ENCODE data around the gene PIGB.
A peak's percentile ranks its signal among the peaks of the same experiment; 100 is the strongest.
"Not testable (repeated sequence)": the region's sequence is repeated elsewhere in the genome, so short reads cannot be mapped to it uniquely, and the experiment has no call there.

The PIGB gene

DNA sequence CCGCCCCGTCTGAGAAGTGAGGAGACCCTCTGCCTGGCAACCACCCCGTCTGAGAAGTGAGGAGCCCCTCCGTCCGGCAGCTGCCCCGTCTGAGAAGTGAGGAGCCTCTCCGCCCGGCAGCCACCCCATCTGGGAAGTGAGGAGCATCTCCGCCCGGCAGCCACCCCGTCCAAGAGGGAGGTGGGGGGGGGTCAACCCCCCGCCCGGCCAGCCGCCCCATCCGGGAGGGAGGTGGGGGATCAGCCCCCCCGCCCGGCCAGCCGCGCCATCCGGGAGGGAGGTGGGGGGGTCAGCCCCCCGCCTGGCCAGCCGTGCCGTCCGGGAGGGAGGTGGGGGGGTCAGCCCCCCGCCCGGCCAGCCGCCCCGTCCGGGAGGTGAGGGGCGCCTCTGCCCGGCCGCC lies 16.2 kb upstream of the PIGB start:
- DNase-seq: not testable (repeated sequence)

- DNase-seq: no peak
Measured at GRCh38 chr15:55319537-55320237, 665 bp downstream of the PIGB start.

DNA sequence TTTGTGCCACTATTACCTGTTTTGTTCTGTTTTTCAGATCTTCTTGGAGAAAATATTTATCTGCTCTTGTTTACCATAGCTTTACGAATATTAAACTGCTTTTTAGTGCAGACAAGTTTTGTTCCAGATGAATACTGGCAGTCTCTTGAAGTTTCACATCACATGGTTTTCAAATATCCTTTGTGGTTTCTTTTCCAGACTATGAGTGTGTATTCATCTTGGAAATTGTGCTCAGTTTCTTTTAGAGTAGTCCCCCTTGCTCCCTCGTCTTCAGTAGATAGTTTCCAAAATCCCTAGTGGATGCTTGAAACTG lies 1.2 kb downstream of the PIGB start:
- no peak for DNase-seq

DNA sequence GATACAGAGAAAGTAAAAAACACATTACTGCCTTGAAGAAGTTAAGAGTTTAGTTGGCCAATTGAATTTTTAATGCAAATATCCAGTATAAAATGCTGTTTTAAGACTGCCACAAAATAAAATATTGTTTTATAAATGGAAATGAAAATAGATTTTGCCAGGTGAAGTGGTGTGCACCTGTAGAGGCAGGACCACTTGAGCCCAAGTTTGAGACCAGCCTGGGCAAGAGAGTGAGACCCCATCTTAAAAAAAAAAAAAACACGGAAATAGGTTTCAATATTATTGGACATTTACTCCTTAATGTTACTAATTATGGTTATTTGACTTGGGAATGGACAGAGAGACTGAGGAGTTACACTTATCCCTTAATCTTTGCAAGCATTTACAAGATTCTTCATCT lies 1.9 kb downstream of the PIGB start:
- DNase-seq: no peak

DNA sequence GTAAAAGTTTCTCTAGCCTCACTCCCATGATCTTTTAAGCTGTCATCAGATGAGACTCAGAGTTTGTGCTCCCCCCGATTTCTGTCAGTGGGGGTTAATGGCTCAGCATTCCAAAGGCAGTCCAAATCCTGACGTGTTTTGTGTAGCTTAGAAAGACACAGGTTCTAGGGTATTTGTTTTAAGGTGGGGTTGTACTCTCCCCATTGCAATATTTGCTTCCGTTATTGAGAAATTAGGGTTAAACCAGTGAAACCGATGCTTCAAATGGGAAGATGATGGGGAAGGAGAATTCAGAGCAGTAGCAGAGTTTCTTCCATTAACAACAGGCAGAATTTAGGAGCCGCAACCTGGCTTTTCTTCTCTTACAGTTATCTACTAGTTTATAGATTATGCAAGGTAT lies 3.4 kb downstream of the PIGB start:
- DNase-seq: no peak

DNA sequence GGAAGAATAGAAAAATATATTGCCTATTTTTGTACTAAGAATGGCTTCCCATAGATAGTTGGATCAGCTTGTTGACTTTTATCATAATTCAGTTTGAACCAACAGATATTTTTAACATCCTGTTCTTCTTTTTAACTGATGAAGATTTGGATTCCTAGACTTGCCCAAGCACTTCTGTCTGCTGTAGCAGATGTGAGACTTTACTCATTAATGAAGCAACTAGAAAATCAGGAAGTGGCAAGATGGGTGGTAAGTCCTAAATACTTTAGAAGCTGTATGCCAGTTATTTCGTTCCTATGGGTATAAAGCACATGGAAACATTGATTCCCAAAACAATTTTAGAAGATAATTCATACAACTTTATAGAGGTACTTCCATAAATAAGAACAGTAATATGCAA lies 8.4 kb downstream of the PIGB start:
- no peak for DNase-seq

GRCh38 chr15:55334371-55334770 lies 15.3 kb downstream of the PIGB start:
- no peak for DNase-seq

- DNase-seq: no peak
Measured at GRCh38 chr15:55334997-55335396, 16.0 kb downstream of the PIGB start.

DNA sequence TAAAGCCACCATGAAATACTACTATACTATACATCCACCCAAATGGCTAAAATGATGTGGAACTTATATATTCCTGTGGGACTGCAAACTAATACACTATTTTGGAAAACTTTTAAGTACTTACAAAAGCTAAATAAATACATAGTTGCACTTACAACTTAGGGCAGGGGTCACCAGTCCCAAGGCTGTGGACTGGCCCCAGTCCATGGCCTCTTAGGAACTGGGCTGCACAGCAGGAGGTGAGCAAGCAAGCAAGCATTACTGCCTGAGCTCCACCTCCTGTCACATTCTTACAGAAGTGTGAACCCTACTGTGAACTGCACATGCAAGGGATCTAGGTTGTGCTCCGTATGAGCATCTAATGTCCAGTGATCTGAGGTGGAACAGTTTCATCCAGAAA lies 18.1 kb downstream of the PIGB start:
- DNase-seq: no peak

DNA sequence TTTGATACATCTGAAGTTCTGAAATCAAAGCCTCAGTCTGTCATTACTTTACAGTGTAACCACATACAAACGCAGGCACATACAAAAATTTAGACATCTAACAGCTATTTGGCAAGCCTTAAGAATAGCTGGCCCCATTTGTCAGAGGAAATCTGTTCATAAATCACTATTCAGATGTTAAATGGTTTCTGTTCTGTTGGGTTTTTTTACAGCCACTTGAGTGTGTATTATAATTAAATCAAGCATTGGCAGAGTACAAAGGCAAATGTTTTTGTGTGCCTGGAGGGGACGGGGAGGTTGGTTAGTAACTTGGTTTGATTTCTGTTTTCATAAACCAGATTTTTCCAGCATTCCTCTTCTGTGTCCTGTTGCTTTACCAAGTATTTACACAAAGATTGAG lies 24.1 kb downstream of the PIGB start:
- no peak for DNase-seq

GRCh38 chr15:55344206-55344605 lies 25.2 kb downstream of the PIGB start:
- DNase-seq: no peak

DNA sequence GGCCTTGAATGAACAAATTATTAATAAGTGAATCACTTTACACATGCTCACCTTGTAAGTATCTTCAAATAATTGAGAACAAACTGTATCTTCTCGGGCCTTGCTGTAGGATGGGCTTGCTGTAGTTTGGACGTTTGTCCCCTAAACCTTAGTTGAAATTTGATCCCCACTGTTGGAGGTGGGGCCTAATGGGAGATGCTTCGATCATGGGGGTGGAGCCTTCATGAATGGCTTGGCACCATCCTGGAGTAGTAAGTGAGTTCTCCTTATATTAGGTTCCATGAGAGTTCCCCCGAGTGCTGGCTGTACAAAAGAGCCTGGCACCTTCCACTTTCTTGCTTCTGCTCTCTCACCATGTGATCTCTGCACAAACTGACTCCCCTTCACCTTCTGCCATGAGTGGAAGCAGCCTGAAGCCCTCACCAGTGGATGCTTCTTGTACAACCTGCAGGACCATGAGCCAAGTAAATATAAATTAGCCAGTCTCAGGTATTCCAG lies 29.3 kb downstream of the PIGB start:
- DNase-seq: no peak

- no peak for DNase-seq
Measured at GRCh38 chr15:55349282-55349681, 30.3 kb downstream of the PIGB start.

DNA sequence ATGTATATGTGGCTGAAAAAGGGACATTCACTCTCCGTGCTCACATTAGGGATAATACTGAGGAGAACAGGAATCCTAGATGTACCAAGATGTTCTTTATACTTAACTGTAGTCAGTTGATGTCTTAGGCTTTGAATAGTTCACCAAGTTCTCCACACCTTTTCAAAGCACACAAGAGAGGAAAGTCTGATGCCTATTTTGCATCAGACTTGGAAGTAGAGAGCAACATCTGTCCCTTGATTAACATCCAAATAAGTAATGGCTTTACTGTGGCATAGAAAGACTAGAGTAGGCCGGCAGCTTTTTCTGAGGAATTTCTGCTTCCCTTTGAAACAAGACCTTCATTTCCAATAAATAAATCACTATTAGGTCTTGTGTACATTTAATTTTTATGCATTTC lies 34.0 kb downstream of the PIGB start:
- DNase-seq: no peak

- no peak for DNase-seq
Measured at GRCh38 chr15:55356985-55357585, 38.1 kb downstream of the PIGB start.

- no peak for DNase-seq
Measured at GRCh38 chr15:55357774-55358173, 38.8 kb downstream of the PIGB start.

DNA sequence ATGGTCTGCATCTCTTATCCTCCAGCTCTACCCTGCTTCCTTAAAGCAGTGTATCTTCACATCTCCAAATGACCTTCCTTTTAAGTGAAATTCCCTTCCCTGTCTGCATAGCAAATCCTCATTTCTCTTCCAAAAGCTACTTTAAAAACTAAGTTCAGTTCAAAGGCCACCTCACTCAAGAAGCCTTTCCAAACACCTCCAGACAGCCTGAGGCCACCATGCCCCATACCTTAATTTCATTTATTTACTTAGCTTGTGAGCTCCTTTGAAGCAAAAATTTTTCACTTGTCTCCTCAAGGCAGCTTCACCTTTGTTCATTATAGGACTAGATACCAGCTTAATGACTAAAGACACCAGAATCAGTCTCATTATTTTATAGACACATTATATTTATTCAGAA lies 39.4 kb downstream of the PIGB start:
- no peak for DNase-seq

DNA sequence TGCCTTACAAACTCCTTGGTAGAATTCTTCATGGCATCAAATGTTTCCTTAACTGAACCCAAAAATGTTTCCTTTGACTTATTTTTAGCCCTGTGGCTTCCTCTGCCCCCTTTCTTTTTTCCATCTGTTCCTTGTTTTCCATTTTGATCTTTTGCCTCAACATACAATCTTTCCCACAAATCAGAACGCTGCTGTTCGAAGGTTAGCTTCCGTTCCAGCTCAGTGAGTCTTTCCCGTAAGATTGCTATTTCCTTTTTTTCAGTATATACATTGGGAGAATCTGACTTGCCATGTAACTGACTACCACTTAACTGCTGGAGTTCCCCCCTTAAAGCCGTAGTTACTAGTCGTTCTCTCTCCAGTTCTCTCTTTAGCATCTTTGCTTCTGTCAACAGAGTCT lies 41.2 kb downstream of the PIGB start:
- peak; percentile 3 for DNase-seq

DNA sequence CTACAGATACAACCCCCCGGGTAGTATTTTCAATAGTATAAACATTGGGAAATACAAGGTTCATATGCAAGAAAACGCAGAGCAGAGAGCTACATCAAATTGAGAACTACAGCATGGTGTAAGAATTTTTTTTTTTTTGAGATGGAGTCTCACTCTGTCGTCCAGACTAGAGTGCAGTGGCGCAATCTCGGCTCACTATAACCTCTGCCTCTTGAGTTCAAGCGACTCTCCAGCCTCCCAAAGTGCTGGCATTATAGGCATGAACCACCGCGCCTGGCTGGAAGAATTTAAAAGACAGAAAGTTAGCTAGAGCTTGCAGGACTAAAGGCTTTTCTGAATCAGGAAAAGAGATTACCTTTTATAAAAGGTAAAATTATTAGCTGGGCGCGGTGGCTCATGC lies 42.0 kb downstream of the PIGB start:
- no peak for DNase-seq

- no peak for DNase-seq
Measured at GRCh38 chr15:55362641-55363040, 43.6 kb downstream of the PIGB start.

DNA sequence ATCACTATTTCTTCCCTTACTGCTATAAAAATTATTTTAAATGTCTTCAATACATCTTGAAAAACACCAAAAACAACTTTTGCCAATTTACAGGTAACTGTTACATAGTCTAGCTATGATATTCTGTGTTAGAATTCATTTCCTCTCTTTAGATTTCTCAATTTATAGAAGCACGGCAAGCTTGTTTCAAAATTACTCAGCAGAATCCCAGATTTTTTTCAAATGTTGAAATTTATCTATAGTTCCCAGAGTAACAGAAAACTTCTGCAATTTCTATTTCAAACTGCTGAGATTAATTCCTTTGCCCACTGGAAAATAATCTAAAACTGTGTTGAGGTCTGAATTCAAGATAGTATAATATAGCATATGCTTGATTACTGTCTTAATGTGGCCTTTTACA lies 48.0 kb downstream of the PIGB start:
- no peak for DNase-seq

DNA sequence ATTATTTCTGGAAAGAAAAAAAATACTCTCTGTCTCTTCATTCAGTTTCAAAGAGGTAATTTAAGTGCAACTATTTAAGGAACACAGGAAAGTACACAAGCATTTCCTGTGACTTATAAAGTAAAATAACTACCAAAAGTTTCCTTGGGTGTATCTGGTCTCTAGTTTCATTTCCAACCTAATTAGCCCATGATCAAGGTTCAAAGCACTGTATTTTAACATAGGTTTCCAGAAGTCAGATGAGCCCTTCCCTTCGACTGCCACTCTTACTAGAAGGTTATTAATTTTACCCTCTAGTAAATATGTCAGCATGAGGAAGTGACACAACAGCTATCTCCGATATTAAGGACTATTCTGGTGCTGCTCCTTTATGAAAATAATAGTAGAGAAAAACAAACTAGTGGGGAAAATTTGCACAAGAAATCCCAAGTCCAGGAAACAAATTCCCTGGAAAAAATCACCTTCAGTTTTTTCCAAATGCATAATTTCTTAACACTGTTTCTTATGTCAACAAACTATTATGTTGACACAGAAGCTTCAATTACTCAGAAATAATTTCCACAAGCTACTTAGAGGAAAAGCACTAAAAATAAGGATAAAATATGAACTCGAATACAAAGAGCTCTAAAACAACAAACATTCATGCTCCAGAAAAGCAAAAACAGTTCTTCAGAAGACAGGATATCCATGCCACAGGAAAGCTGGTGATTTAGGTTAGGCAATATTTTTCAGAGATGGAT lies 53.8 kb downstream of the PIGB start:
- no peak for DNase-seq

DNA sequence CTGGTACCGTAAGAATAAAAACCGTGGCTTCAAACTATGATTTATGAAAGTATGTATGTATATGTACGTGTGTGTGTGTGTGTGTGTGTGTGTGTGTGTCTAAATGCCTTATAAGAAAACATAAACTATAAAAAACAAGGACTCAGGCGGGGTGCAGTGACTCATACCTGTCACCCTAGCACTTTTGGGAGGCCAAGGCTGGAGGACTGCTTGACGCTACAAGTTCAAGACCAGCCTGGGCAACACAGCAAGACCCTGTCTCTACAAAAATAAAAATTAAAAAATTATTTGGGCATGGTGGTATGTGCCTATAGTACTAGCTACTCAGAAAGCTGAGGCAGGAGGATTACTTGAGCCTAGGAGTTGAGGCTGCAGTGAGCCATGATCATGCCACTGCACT lies 60.1 kb downstream of the PIGB start:
- DNase-seq: no peak

DNA sequence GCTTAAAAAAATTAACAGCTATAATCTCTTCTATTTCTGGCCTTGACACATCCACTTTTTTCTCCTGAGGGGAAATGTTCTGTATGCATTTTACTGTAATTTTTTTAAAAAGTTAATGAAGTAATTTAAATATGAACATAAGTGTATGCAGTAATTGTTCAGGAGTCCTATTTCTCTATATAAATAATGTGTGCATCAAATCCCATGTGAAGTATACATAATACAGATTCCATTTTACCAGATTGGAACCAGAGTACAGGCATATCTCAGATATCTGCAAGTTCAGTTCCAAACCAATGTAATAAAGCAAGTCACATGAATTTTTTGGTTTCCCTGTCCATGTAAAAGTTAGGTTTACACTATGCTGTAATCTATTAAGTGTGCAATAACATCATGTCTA lies 62.6 kb downstream of the PIGB start:
- DNase-seq: no peak

All from midbrain (tissue), 1 donor.